Choroid plexus epithelial cell (primary cell): ENCODE data around the gene ASTL.

Experiments used
- DNase-seq: peaks from one replicate; pipeline ENCODE4 v3.0.0-alpha.2; 2010; ENCODE audit warnings: low read depth
- H3K4me3 ChIP-seq: 2 replicates; pipeline ENCODE4 v1.5.1; 2011; ENCODE audit warnings: low read depth, mild to moderate bottlenecking, control low read depth, low read length, moderate library complexity
- TF ChIP-seq, protein P1 (sequence below): conservative IDR thresholded peaks from 2 replicates; pipeline ENCODE4 v1.5.1; 2011; ENCODE audit warnings: low read depth, mild to moderate bottlenecking, control low read depth, inconsistent platforms, low read length, moderate library complexity

The ASTL gene

DNA sequence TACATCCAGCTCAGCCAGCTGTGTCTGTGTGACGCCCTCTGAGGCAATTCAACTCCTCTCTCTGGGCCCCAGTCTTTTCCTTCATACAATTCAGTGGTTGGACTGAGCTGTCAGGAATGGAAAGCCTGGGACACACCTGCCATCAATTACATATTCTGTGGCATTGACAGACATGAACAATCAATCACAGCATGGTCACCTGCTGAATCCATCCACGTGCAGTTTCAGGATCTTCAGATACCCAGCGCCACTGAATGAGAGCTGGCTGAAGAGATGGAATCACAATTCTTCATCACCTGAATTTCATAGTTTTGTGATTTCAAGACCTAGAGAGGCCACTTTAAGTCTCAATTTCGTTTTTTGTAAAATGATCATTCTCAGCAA is 27.1 kb downstream of the ASTL start:
- no peak overlapping the region for H3K4me3 ChIP-seq
- TF ChIP-seq, protein P1, sequence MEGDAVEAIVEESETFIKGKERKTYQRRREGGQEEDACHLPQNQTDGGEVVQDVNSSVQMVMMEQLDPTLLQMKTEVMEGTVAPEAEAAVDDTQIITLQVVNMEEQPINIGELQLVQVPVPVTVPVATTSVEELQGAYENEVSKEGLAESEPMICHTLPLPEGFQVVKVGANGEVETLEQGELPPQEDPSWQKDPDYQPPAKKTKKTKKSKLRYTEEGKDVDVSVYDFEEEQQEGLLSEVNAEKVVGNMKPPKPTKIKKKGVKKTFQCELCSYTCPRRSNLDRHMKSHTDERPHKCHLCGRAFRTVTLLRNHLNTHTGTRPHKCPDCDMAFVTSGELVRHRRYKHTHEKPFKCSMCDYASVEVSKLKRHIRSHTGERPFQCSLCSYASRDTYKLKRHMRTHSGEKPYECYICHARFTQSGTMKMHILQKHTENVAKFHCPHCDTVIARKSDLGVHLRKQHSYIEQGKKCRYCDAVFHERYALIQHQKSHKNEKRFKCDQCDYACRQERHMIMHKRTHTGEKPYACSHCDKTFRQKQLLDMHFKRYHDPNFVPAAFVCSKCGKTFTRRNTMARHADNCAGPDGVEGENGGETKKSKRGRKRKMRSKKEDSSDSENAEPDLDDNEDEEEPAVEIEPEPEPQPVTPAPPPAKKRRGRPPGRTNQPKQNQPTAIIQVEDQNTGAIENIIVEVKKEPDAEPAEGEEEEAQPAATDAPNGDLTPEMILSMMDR, result no peak
- DNase-seq, result no peak

DNA sequence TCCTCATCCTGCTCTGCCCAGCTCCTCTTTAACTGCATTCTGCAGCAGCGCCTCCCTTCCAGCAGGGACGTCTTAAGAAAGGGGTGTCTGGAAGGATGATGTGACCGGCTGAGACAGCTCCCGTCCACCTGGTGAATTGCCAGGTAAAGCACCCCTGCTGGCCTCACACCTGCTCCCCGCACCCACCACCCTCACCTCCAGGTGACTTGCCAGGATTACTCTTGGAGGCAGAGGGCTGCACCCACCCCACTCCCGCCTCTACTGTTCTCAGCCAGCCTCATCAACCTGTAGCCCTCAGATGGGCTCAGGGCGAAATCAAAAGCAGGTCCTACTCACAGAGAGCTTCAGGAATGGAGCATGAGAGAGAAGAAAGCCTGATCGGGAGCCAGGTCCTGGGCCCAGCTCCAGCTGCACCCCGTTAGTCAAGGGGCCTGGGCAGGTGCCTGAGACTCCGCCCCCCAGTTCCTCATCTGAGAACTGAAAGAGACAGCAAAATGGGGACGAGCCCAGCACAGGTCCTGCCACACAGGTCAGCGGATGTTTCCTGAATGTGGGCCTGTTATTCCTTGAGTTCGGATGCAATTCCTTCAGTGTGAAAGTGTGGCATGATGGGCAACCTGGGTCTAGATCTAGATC is 27.6 kb downstream of the ASTL start:
- TF ChIP-seq, protein P1, result no peak
- DNase-seq, result no peak
- no peak overlapping the region for H3K4me3 ChIP-seq

DNA sequence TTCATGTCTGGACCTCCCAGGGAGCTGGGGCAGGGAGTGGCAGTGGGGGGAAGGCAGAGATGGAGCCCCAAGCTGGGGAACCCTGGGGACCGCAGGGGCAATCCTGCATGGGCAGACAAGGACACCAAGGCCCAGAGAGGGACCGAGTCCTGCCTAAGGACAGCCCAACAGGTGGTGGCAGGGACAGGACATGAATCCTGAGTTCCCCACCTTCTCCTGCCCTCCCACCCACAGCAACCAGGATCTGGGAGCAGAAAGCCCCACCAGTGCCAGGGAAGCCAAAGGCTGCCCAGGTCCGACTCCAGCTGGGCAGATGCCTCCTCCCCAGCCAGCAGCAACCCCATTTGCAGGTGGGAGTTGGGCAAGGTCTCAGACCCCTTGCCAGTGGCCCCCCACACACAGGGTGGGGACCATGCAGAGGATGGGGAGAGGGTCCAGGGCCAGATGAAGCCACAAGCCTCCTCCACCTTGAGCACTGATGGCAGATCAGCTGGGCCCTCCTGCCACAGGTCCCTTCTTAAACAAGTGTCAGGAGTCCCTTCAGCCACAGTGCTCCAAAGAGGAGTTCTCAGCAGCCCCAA is 28.3 kb downstream of the ASTL start:
- DNase-seq, result no peak
- H3K4me3 ChIP-seq, result no peak overlapping the region
- TF ChIP-seq, protein P1, result no peak

DNA sequence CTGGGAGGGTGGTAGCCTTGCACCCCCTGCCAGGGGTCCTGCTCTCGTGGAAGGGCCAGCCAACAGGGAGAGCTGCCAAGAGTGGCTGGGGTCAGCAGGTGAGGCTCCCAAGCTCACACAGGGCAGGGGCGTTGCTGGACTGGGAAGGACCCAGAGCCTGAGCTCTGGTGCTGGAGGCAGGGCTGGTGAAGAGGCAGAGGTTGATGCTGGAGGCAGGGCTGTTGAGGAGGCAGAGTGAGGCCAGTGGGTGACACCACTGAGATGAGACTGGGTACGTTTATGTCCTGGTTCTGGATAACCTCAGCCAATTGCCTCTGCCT is 29.0 kb downstream of the ASTL start:
- no peak overlapping the region for H3K4me3 ChIP-seq
- no peak for DNase-seq
- TF ChIP-seq, protein P1, result no peak

DNA sequence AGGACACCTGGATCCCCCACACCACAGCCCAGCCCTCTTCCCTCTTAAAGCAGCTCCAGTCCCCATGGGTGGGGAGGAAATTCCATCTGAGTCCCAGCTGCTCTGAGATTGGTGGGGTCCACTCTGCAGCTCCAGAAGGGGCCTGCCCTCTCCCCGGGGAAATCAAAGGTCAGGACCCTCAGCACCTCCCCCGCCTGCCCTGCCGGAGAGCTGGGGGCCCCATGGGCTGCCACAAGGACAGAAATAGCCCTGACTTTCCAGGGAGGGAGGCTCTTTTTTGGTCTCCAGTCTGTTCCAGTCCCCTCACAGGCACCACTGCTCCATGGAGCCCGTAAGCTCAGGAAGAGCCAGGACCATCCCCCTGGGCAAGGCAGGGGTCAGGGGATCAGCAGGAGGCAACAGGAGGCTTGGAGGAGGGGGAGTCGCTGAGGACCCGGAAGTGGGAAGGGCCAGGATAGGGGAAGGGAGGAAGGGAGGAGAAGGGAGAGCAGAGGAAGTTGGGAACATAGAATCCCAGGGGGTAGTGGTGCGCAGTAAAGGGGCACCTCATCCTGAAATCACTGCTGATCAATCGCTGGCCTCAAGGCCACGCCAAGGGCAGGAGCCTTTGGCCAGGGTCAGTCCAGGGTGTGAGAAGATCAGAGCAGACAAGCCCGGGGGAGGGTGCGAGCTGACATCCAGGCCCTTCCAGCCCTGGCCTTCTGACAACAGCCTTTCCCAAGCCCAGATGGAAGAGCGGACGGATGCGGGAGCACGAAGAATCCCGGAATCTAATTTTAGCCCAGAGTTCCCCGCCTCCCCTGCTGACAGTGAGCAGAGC is 29.6 kb downstream of the ASTL start:
- DNase-seq, result peak; percentile 11
- TF ChIP-seq, protein P1, result no peak

DNA sequence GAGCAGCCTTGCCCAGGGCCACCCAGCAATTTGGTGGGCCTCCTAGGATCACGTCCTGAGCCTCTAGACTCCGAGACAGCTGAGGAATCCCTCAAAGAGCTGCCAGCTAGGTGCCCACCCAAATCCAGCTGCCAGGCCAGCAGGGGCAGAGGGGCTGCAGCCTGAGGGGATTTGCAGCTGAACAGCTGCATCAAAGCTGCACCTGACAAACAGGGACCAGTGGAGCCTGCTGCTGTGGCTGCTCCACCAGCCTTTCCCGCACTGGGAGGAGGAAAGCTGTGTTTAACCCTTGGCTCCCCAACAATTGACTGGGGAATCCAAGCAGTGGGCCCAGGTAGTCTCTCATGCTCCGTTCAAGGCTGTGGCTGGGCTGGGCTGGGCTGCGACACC is 30.2 kb downstream of the ASTL start:
- no peak for DNase-seq
- H3K4me3 ChIP-seq, result no peak overlapping the region
- TF ChIP-seq, protein P1, result no peak

More for the DNA sequence above, 29.6 kb downstream of the ASTL start:
- H3K4me3 ChIP-seq, result no peak overlapping the region
